B cell (primary cell): ENCODE results near the gene PBX1. TPM values are rescaled to one million over a fixed set of nuclear protein-coding genes. Genes with fewer than 3 reads are reported as not detected.

ENCODE experiments used
- ATAC-seq: fragments of 200-7000 bp; cut with Tn5 transposase; one replicate; pipeline ENCODE4 v1.10.0; 2021; ENCODE audit warnings: low read depth, mild to moderate bottlenecking, moderate number of reproducible peaks, moderate library complexity
- CTCF ChIA-PET: fragments of 350-600 bp; sonication (Branson Sonifier 250); formaldehyde crosslinking; loops from one replicate; lab custom pipeline; 2021; ENCODE audit warnings: antibody characterized with exemption, inconsistent platforms; lab: Charles Lee
- POLR2A ChIA-PET: fragments of 350-600 bp; sonication (Branson Sonifier 250); formaldehyde crosslinking; loops from one replicate; lab custom pipeline; 2021; ENCODE audit warnings: antibody characterized with exemption; lab: Charles Lee
- DNase-seq: peaks from one replicate; pipeline ENCODE4 v3.0.0; 2013
- H2AFZ ChIP-seq: 2 replicates; pipeline ENCODE4 v1.6.1; 2012; ENCODE audit warnings: mild to moderate bottlenecking, low read depth, low read length; ENCODE audit not compliant: insufficient read depth, poor library complexity, severe bottlenecking
- H3K27ac ChIP-seq, 2 donors: 1 replicate in 1 of 2; 2 replicates in 1 of 2; pipeline ENCODE4 v1.5.1; 2012 to 2013; ENCODE audit warnings: low read length in 2 of 2, mild to moderate bottlenecking in 2 of 2, moderate library complexity in 1 of 2
- H3K27me3 ChIP-seq, 4 experiments: fragments of 200-600 bp in 1 of 4; sonication (generic) in 1 of 4; replicated peaks in 1 of 4; 1 replicate in 2 of 4; 2 replicates in 2 of 4; pipeline versions ENCODE4 v1.6.1 to v1.7.0; 2013 to 2016; ENCODE audit warnings: low read length in 3 of 4, mild to moderate bottlenecking in 2 of 4, mixed read lengths in 1 of 4, moderate library complexity in 1 of 4; ENCODE audit not compliant: insufficient read depth in 4 of 4, control insufficient read depth in 3 of 4; ENCODE audit errors: control extremely low read depth in 1 of 4
- H3K36me3 ChIP-seq, 2 experiments: replicated peaks in 1 of 2; 1 replicate in 1 of 2; 2 replicates in 1 of 2; pipeline versions ENCODE4 v1.6.1 to v1.7.1; 2013; ENCODE audit warnings: low read length in 1 of 2; ENCODE audit not compliant: insufficient read depth in 2 of 2, control insufficient read depth in 1 of 2; ENCODE audit errors: control extremely low read depth in 1 of 2, extremely low read depth in 1 of 2
- H3K4me1 ChIP-seq, 2 donors: fragments of 200-600 bp in 1 of 2; sonication (generic) in 1 of 2; 1 replicate in 1 of 2; 2 replicates in 1 of 2; pipeline versions ENCODE4 v1.5.1 to v1.6.1; 2013 to 2017; ENCODE audit warnings: low read length in 2 of 2; ENCODE audit not compliant: control insufficient read depth in 2 of 2, insufficient read depth in 2 of 2
- H3K4me2 ChIP-seq: replicated peaks from 2 replicates; pipeline ENCODE3; 2012; ENCODE audit warnings: mild to moderate bottlenecking, low read depth, low read length; ENCODE audit not compliant: poor library complexity, severe bottlenecking
- H3K4me3 ChIP-seq, 5 experiments: fragments of 200-600 bp in 1 of 5; sonication (generic) in 1 of 5; 1 replicate in 3 of 5; 2 replicates in 2 of 5; pipeline versions ENCODE4 v1.5.1 to v1.7.0; 2011 to 2016; ENCODE audit warnings: low read length in 4 of 5, mild to moderate bottlenecking in 4 of 5, low read depth in 2 of 5, control low read depth in 1 of 5, moderate library complexity in 1 of 5; ENCODE audit not compliant: insufficient read depth in 1 of 5; ENCODE audit errors: control extremely low read depth in 1 of 5, extremely low read depth in 1 of 5
- H3K79me2 ChIP-seq: fragments of 200-600 bp; sonication (generic); one replicate; pipeline ENCODE4 v1.6.0; 2016; ENCODE audit warnings: low read length; ENCODE audit not compliant: control insufficient read depth, insufficient read depth
- H3K9ac ChIP-seq: fragments of 200-600 bp; sonication (generic); 2 replicates; pipeline ENCODE4 v1.6.1; 2017; ENCODE audit warnings: mild to moderate bottlenecking, low read length, moderate library complexity
- H3K9me3 ChIP-seq, 3 donors: one replicate each; pipeline versions ENCODE4 v1.6.1 to v1.7.1; 2013; ENCODE audit warnings: low read length in 2 of 3; ENCODE audit not compliant: control insufficient read depth in 2 of 3, insufficient read depth in 1 of 3; ENCODE audit errors: control extremely low read depth in 1 of 3
- H4K20me1 ChIP-seq: 2 replicates; pipeline ENCODE4 v1.6.0; 2012; ENCODE audit warnings: mild to moderate bottlenecking, low read length; ENCODE audit not compliant: insufficient read depth, control insufficient read depth, poor library complexity, severe bottlenecking
- H3K27ac Mint-ChIP-seq: one replicate; pipeline ENCODE4 v1.8.0; 2021; ENCODE audit warnings: mixed read lengths
- H3K27me3 Mint-ChIP-seq: one replicate; pipeline ENCODE4 v1.8.0; 2021; ENCODE audit warnings: mixed read lengths
- H3K4me1 Mint-ChIP-seq: one replicate; pipeline ENCODE4 v1.8.0; 2021; ENCODE audit warnings: mixed read lengths
- H3K4me3 Mint-ChIP-seq: one replicate; pipeline ENCODE4 v1.8.0; 2021; ENCODE audit warnings: mixed read lengths
- H3K9me3 Mint-ChIP-seq: one replicate; pipeline ENCODE4 v1.8.0; 2022; ENCODE audit warnings: mixed read lengths; ENCODE audit not compliant: insufficient read depth
- EZH2 ChIP-seq: IDR thresholded peaks from 2 replicates; pipeline ENCODE4 v1.6.1; 2012; ENCODE audit warnings: borderline replicate concordance, low read depth, mild to moderate bottlenecking, moderate library complexity, low read length; ENCODE audit not compliant: insufficient read depth, poor library complexity, severe bottlenecking
- WGBS: methylation state at CpG from one replicate; pipeline ENCODE4 v1.1.5; 2013; ENCODE audit warnings: missing lambda C conversion rate; ENCODE audit not compliant: insufficient coverage; 5-methylcytosine and 5-hydroxymethylcytosine counted together
- intact Hi-C: fragments of 100-400 bp; cut with micrococcal nuclease; formaldehyde crosslinking; loops from one replicate; pipeline ENCODE4 v1.10.0; 2022
- polyA plus RNA-seq: library from polyadenylated mRNA; depleted of rRNA; stranded (reverse); fragments of >200 nt; gene quantifications from 2 replicates; pipeline ENCODE4 v1.2.3, GENCODE V29; 2012
- total RNA-seq, 2 donors: library from RNA; stranded (reverse); fragments of 120-200 nt in 1 of 2; gene quantifications; 1 replicate in 1 of 2; 2 replicates in 1 of 2; pipeline versions ENCODE4 v1.2.3 to v1.2.4, GENCODE V29; 2013 to 2022
- TF ChIP-seq, protein P1 (sequence below): fragments of 200-600 bp; IDR thresholded peaks from one replicate; pipeline ENCODE4 v1.8.0; 2022; ENCODE audit warnings: antibody characterized with exemption, mild to moderate bottlenecking

The PBX1 gene
- total and polyA plus RNA-seq, 2 donors (not counting 1 experiment from before 2014, with no cell fraction given) = 0.32 TPM; not detected in 1

GRCh38 chr1:164875518-164875917 is 316.5 kb downstream of the PBX1 start:
- intact Hi-C loops = no loop called here
- H3K36me3 ChIP-seq = no peaks in the 10 kb centered on the region
- no peak overlapping the region for H2AFZ ChIP-seq
- Mint-ChIP-seq H3K9me3 (no peaks in the 10 kb centered on the region), H3K4me3 (no peak overlapping the region), H3K4me1 (no peaks in the 10 kb centered on the region), H3K27ac (no peak overlapping the region), H3K27me3 (no peaks in the 10 kb centered on the region)
- H3K79me2 ChIP-seq = no peaks in the 10 kb centered on the region
- POLR2A ChIA-PET = no interaction called here
- no peak overlapping the region for H3K4me3 ChIP-seq
- CTCF ChIA-PET = no interaction called here
- 93% methylated on average over 2 of the region's 3 CpGs for WGBS
- ATAC-seq (no peak), DNase-seq (no peak)
- no peaks in the 10 kb centered on the region for H3K4me1 ChIP-seq
- TF ChIP-seq EZH2 = no peak
- no peak overlapping the region for H3K9ac ChIP-seq
- H3K27me3 ChIP-seq = no peaks in the 10 kb centered on the region
- no peak overlapping the region for H3K4me2 ChIP-seq
- H4K20me1 ChIP-seq = no peaks in the 10 kb centered on the region
- H3K27ac ChIP-seq = no peak overlapping the region
- H3K9me3 ChIP-seq = peaks cover 0 to 1% (median 0%) of the 10 kb centered on the region in 3 donors

GRCh38 chr1:164876398-164877116 is 317.6 kb downstream of the PBX1 start:
- Mint-ChIP-seq H3K27me3 (no peaks in the 10 kb centered on the region), H3K4me1 (no peaks in the 10 kb centered on the region), H3K27ac (no peak overlapping the region), H3K9me3 (no peaks in the 10 kb centered on the region), H3K4me3 (no peak overlapping the region)
- Histone ChIP-seq H3K79me2 (no peaks in the 10 kb centered on the region), H3K9me3 (peaks cover 0 to 1% (median 0%) of the 10 kb centered on the region in 3 donors), H3K9ac (no peak overlapping the region), H3K4me3 (no peak overlapping the region), H3K36me3 (no peaks in the 10 kb centered on the region), H3K4me1 (no peaks in the 10 kb centered on the region), H3K27ac (no peak overlapping the region), H3K27me3 (no peaks in the 10 kb centered on the region), H4K20me1 (no peaks in the 10 kb centered on the region), H3K4me2 (no peak overlapping the region), H2AFZ (no peak overlapping the region)
- POLR2A ChIA-PET = no interaction called here
- CTCF ChIA-PET = no interaction called here
- intact Hi-C loops = no loop called here
- TF ChIP-seq, protein P1, sequence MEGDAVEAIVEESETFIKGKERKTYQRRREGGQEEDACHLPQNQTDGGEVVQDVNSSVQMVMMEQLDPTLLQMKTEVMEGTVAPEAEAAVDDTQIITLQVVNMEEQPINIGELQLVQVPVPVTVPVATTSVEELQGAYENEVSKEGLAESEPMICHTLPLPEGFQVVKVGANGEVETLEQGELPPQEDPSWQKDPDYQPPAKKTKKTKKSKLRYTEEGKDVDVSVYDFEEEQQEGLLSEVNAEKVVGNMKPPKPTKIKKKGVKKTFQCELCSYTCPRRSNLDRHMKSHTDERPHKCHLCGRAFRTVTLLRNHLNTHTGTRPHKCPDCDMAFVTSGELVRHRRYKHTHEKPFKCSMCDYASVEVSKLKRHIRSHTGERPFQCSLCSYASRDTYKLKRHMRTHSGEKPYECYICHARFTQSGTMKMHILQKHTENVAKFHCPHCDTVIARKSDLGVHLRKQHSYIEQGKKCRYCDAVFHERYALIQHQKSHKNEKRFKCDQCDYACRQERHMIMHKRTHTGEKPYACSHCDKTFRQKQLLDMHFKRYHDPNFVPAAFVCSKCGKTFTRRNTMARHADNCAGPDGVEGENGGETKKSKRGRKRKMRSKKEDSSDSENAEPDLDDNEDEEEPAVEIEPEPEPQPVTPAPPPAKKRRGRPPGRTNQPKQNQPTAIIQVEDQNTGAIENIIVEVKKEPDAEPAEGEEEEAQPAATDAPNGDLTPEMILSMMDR = no peak
- TF ChIP-seq EZH2 = no peak
- 88% methylated on average over 7 of the region's 12 CpGs for WGBS
- ATAC-seq = no peak
- DNase-seq = no peak
